HepG2 (cell line): ENCODE data around the gene SMIM24. TPM values are rescaled to one million over a fixed set of nuclear protein-coding genes. Genes with fewer than 3 reads are reported as not detected.
"Not testable (repeated sequence)": the region's sequence is repeated elsewhere in the genome, so short reads cannot be mapped to it uniquely, and the experiment has no call there.

Source experiments
- ATAC-seq: fragments of 200-7000 bp; cut with Tn5 transposase; 3 replicates; pipeline ENCODE4 v1.9.1; 2020; ENCODE audit warnings: mild to moderate bottlenecking, moderate library complexity
- BruUV-seq: library from RNA; stranded (reverse); fragments of 400-500 nt; replicated peaks from 2 replicates; lab custom pipeline; 2021; lab: Mats Ljungman, UMichigan
- CTCF ChIA-PET: fragments of 300-600 bp; formaldehyde crosslinking; extraction: SDS; loops from one replicate; lab custom pipeline; 2021; ENCODE audit warnings: low total read pairs, inconsistent platforms, low intra/inter-chr PET ratio; lab: Yijun Ruan, JAX
- POLR2A ChIA-PET: fragments of 350-600 bp; sonication (Branson Sonifier 250); formaldehyde crosslinking; loops from one replicate; lab custom pipeline; 2020; ENCODE audit warnings: antibody characterized with exemption, inconsistent platforms; lab: Yijun Ruan, JAX
- DNase-seq: peaks from one replicate; pipeline ENCODE4 v3.0.0-alpha.2; 2015; ENCODE audit warnings: low spot score
- FAIRE-seq: peaks from 3 replicates; lab custom pipeline; 2011; peaks lifted over from hg19 to GRCh38; lab: Jason Lieb, UNC
- H2AFZ ChIP-seq: one replicate; pipeline ENCODE4 v1.6.1; 2011; ENCODE audit warnings: low read length, inconsistent platforms
- H3K27ac ChIP-seq: fragments of 300-600 bp; 3 replicates; pipeline ENCODE4 v1.8.0; 2011; ENCODE audit warnings: mixed run types, mild to moderate bottlenecking, mixed read lengths, low read length, inconsistent platforms; ENCODE audit not compliant: insufficient read depth; ENCODE audit errors: extremely low read length
- H3K27me3 ChIP-seq, 2 experiments: fragments of 200-600 bp in 1 of 2; 2 replicates in 1 of 2; 3 replicates in 1 of 2; pipeline versions ENCODE4 v1.6.0 to v1.8.0; 2011; ENCODE audit warnings: low read length in 2 of 2, mild to moderate bottlenecking in 2 of 2, moderate library complexity in 2 of 2, inconsistent platforms in 1 of 2; ENCODE audit not compliant: insufficient read depth in 2 of 2, control insufficient read depth in 1 of 2
- H3K36me3 ChIP-seq, 2 experiments: fragments of 200-600 bp in 1 of 2; replicated peaks in 1 of 2; 2 replicates in 1 of 2; 3 replicates in 1 of 2; pipeline versions ENCODE4 v1.5.1 to v1.8.0; 2011; ENCODE audit warnings: low read length in 2 of 2, inconsistent platforms in 1 of 2; ENCODE audit not compliant: insufficient read depth in 2 of 2, control insufficient read depth in 1 of 2
- H3K4me1 ChIP-seq: 2 replicates; pipeline ENCODE4 v1.5.1; 2012; ENCODE audit warnings: low read length, inconsistent platforms; ENCODE audit not compliant: insufficient read depth
- H3K4me2 ChIP-seq: 2 replicates; pipeline ENCODE4 v1.6.0; 2011; ENCODE audit warnings: low read depth, low read length, inconsistent platforms
- H3K4me3 ChIP-seq, 3 experiments: fragments of 200-600 bp in 1 of 3; sonication (generic), shearing (Covaris generic) in 1 of 3; replicated peaks in 1 of 3; 2 replicates each; pipeline ENCODE4 v1.5.1; 2011 to 2016; ENCODE audit warnings: low read length in 3 of 3, inconsistent platforms in 2 of 3, low read depth in 2 of 3, mild to moderate bottlenecking in 2 of 3, control low read depth in 1 of 3, mixed read lengths in 1 of 3; ENCODE audit not compliant: insufficient read depth in 1 of 3
- H3K79me2 ChIP-seq: one replicate; pipeline ENCODE4 v1.6.1; 2011; ENCODE audit warnings: low read length, inconsistent platforms; ENCODE audit not compliant: insufficient read depth
- H3K9ac ChIP-seq: 2 replicates; pipeline ENCODE4 v1.6.0; 2011; ENCODE audit warnings: mild to moderate bottlenecking, low read depth, low read length, inconsistent platforms; ENCODE audit not compliant: insufficient read depth
- H3K9me3 ChIP-seq: 2 replicates; pipeline ENCODE4 v1.5.1; 2012; ENCODE audit warnings: mild to moderate bottlenecking, low read length
- H4K20me1 ChIP-seq: 2 replicates; pipeline ENCODE4 v1.6.0; 2011; ENCODE audit warnings: inconsistent platforms, mild to moderate bottlenecking, low read length, moderate library complexity; ENCODE audit not compliant: insufficient read depth
- JUN ChIP-seq: sonication (generic); formaldehyde crosslinking; IDR thresholded peaks from 2 replicates; pipeline ENCODE4 v1.4.0; 2020; ENCODE audit warnings: mild to moderate bottlenecking, missing genetic modification reagents
- KLF6 ChIP-seq: IDR thresholded peaks from 2 replicates; pipeline ENCODE4 v1.8.0; 2016; ENCODE audit warnings: missing biosample characterization, missing genetic modification reagents
- NFE2L1 ChIP-seq: sonication (generic); formaldehyde crosslinking; IDR thresholded peaks from 2 replicates; pipeline ENCODE4 v1.4.0; 2020; ENCODE audit warnings: missing genetic modification reagents, mild to moderate bottlenecking, borderline replicate concordance
- ZBTB7A ChIP-seq: sonication (generic); formaldehyde crosslinking; IDR thresholded peaks from 2 replicates; pipeline ENCODE4 v1.8.0; 2022; ENCODE audit warnings: mild to moderate bottlenecking, missing genetic modification reagents
- ZNF121 ChIP-seq: sonication (generic); formaldehyde crosslinking; IDR thresholded peaks from 2 replicates; pipeline ENCODE4 v1.5.0; 2020; ENCODE audit warnings: mild to moderate bottlenecking, missing genetic modification reagents
- ZNF629 ChIP-seq: sonication (generic); formaldehyde crosslinking; conservative IDR thresholded peaks from 2 replicates; pipeline ENCODE4 v1.5.0; 2020; ENCODE audit warnings: missing genetic modification reagents
- WGBS: methylation state at CpG from one replicate; pipeline ENCODE4 v1.1.6; 2017; ENCODE audit warnings: low lambda C conversion rate; 5-methylcytosine and 5-hydroxymethylcytosine counted together
- in situ Hi-C: cut with HindIII; loops from 2 replicates; pipeline ENCODE4 v1.10.0; 2017; ENCODE audit warnings: low pct_unique_long_range_greater_than_20kb; ENCODE audit not compliant: extremely low pct_ligation_motif_present
- intact Hi-C: fragments of 100-400 bp; cut with micrococcal nuclease; formaldehyde crosslinking; loops from one replicate; pipeline ENCODE4 v1.10.0; 2022; ENCODE audit not compliant: unreplicated experiment
- polyA plus RNA-seq, 8 experiments: library from polyadenylated mRNA; depleted of rRNA in 3 of 8; stranded (reverse) in 7 of 8; unstranded in 1 of 8; fragments of >200 nt; fragmentation: Illumina TruSeq in 4 of 8; extraction: Trizol in 4 of 8; gene quantifications; 2 replicates each; pipeline versions ENCODE4 v1.2.1 to v1.2.3, GENCODE V29; 2011 to 2016; ENCODE audit warnings: low read depth in 4 of 8, missing spikeins in 1 of 8, mixed read lengths in 1 of 8; ENCODE audit not compliant: insufficient read depth in 1 of 8
- total RNA-seq, 5 experiments: library from RNA; depleted of rRNA; stranded (reverse); fragments of >200 nt; fragmentation: Illumina TruSeq; extraction: Trizol; gene quantifications; 2 replicates each; pipeline ENCODE4 v1.2.3, GENCODE V29; 2016; ENCODE audit warnings: low read depth in 1 of 5

The SMIM24 gene
- total and polyA plus RNA-seq, 2 of the 13 experiments (the other 11 are each of a cell fraction or from before 2014, with no cell fraction given) = 11.2 to 70.6 TPM

- ChIA-PET POLR2A (no interaction called here), CTCF (no interaction called here)
- Histone ChIP-seq H3K4me3 (no peak overlapping the region), H3K79me2 (no peaks in the 10 kb centered on the region), H3K27me3 (no peaks in the 10 kb centered on the region), H4K20me1 (no peaks in the 10 kb centered on the region), H3K9ac (no peak overlapping the region), H3K27ac (no peak overlapping the region), H3K36me3 (peaks cover 7 to 20% of the 10 kb centered on the region in 2 experiments; a peak in 4 of 5 replicates), H3K4me2 (no peak overlapping the region), H3K9me3 (no peaks in the 10 kb centered on the region), H2AFZ (no peak overlapping the region), H3K4me1 (peaks cover 26% of the 10 kb centered on the region)
- no peak for ATAC-seq
- no TSS peak for BruUV-seq
- 96% methylated on average over 23 of the region's 28 CpGs for WGBS
- intact Hi-C loops (no loop called here), in situ Hi-C loops (no loop called here)
- TF ChIP-seq ZBTB7A (no peak), KLF6 (CRISPR knock-in tag) (no peak), JUN (CRISPR knock-in tag) (no peak), NFE2L1 (CRISPR knock-in tag) (no peak), ZNF629 (CRISPR knock-in tag) (peak; percentile 84)
- DNase-seq = no peak
- no peak for FAIRE-seq
These were observed 31.6 kb downstream of the SMIM24 start for GRCh38 chr19:3448616-3449334.

- Histone ChIP-seq H3K4me1 (peaks cover 28% of the 10 kb centered on the region), H3K36me3 (peaks cover 4 to 15% of the 10 kb centered on the region in 2 experiments; a peak in 4 of 5 replicates)
- H3K27me3 ChIP-seq, H3K27ac ChIP-seq, H3K4me2 ChIP-seq, H2AFZ ChIP-seq, H3K79me2 ChIP-seq, CTCF ChIA-PET, BruUV-seq, POLR2A ChIA-PET, H3K9ac ChIP-seq, DNase-seq, FAIRE-seq, H3K9me3 ChIP-seq, in situ Hi-C loops, ATAC-seq, intact Hi-C loops, H3K4me3 ChIP-seq, H4K20me1 ChIP-seq: not testable (repeated sequence)
- TF ChIP-seq ZNF121 = peak; percentile 43; the same call in 1 of the 2 replicates
- 93% methylated on average over 3 of the region's 4 CpGs for WGBS
These were observed 33.7 kb downstream of the SMIM24 start for GRCh38 chr19:3446657-3447056.
